SK-N-SH (cell line): ENCODE measurements around the gene TBC1D5. TPM values are rescaled to one million over a fixed set of nuclear protein-coding genes. Genes with fewer than 3 reads are reported as not detected.
"Not testable (repeated sequence)": the region's sequence is repeated elsewhere in the genome, so short reads cannot be mapped to it uniquely, and the experiment has no call there.

Experiments used
- CTCF ChIA-PET: fragments of 300-600, 350-600 bp; formaldehyde crosslinking; extraction: SDS; loops from one replicate; lab custom pipeline; 2021; lab: Yijun Ruan, JAX
- POLR2A ChIA-PET: fragments of 350-600 bp; sonication (Branson Sonifier 250); formaldehyde crosslinking; extraction: SDS; loops from one replicate; lab custom pipeline; 2020; ENCODE audit warnings: antibody characterized with exemption, inconsistent platforms; lab: Yijun Ruan, JAX
- DNase-seq: peaks from one replicate; pipeline ENCODE4 v3.0.0; 2012
- H2AFZ ChIP-seq: fragments of 200-600 bp; sonication (generic); 2 replicates; pipeline ENCODE4 v1.8.1; 2016; ENCODE audit warnings: antibody characterized with exemption, mild to moderate bottlenecking, low read depth
- H3F3A ChIP-seq: fragments of 200-600 bp; sonication (generic); replicated peaks from 2 replicates; pipeline ENCODE3; 2016; ENCODE audit warnings: antibody characterized with exemption, mild to moderate bottlenecking; ENCODE audit not compliant: insufficient read depth
- H3K27ac ChIP-seq, 2 experiments: fragments of 200-500 bp in 1 of 2; fragments of 200-600 bp in 1 of 2; sonication (Bioruptor generic) in 1 of 2; sonication (generic), shearing (Covaris generic) in 1 of 2; 2 replicates each; pipeline versions ENCODE4 v1.5.1 to v1.6.1; 2014 to 2016; ENCODE audit warnings: low read depth in 2 of 2, inconsistent platforms in 1 of 2, low read length in 1 of 2, mild to moderate bottlenecking in 1 of 2, mixed read lengths in 1 of 2
- H3K27me3 ChIP-seq: fragments of 200-600 bp; sonication (generic), shearing (Covaris generic); 2 replicates; pipeline ENCODE4 v1.6.1; 2016; ENCODE audit warnings: mixed run types; ENCODE audit not compliant: insufficient read depth
- H3K36me3 ChIP-seq, 2 experiments: fragments of 200-500 bp in 1 of 2; fragments of 200-600 bp in 1 of 2; sonication (Bioruptor generic) in 1 of 2; sonication (generic) in 1 of 2; replicated peaks in 1 of 2; 2 replicates each; pipeline versions ENCODE3 to v1.5.1; 2014 to 2016; ENCODE audit warnings: low read length in 1 of 2, mild to moderate bottlenecking in 1 of 2; ENCODE audit not compliant: insufficient read depth in 2 of 2, control insufficient read depth in 1 of 2
- H3K4me1 ChIP-seq, 2 experiments: fragments of 200-500 bp in 1 of 2; fragments of 200-600 bp in 1 of 2; sonication (Bioruptor generic) in 1 of 2; sonication (generic), shearing (Covaris generic) in 1 of 2; 2 replicates each; pipeline versions ENCODE4 v1.5.1 to v1.6.1; 2014 to 2016; ENCODE audit warnings: low read depth in 1 of 2, low read length in 1 of 2, mixed run types in 1 of 2; ENCODE audit not compliant: insufficient read depth in 2 of 2, control insufficient read depth in 1 of 2
- H3K4me2 ChIP-seq: fragments of 200-600 bp; sonication (generic), shearing (Covaris generic); 2 replicates; pipeline ENCODE4 v1.6.1; 2017; ENCODE audit warnings: mixed run types
- H3K4me3 ChIP-seq, 2 experiments: fragments of 200-500 bp in 1 of 2; fragments of 200-600 bp in 1 of 2; sonication (Bioruptor generic) in 1 of 2; sonication (generic), shearing (Covaris generic) in 1 of 2; 2 replicates each; pipeline versions ENCODE4 v1.5.1 to v1.8.1; 2014 to 2016; ENCODE audit warnings: low read depth in 2 of 2, inconsistent platforms in 1 of 2, low read length in 1 of 2, mild to moderate bottlenecking in 1 of 2, mixed read lengths in 1 of 2, moderate library complexity in 1 of 2
- H3K79me2 ChIP-seq: fragments of 200-600 bp; sonication (generic); 2 replicates; pipeline ENCODE4 v1.8.1; 2017; ENCODE audit warnings: mild to moderate bottlenecking; ENCODE audit not compliant: insufficient read depth
- H3K9ac ChIP-seq: fragments of 200-600 bp; sonication (generic); 2 replicates; pipeline ENCODE4 v1.6.1; 2017; ENCODE audit warnings: mixed run types
- H3K9me2 ChIP-seq: fragments of 200-600 bp; sonication (generic); 2 replicates; pipeline ENCODE4 v1.6.1; 2017; ENCODE audit warnings: mixed run types
- H3K9me3 ChIP-seq: fragments of 200-600 bp; sonication (generic); 2 replicates; pipeline ENCODE4 v1.6.1; 2017; ENCODE audit warnings: mixed run types, mild to moderate bottlenecking, moderate library complexity
- H4K20me1 ChIP-seq: fragments of 200-600 bp; sonication (generic); 2 replicates; pipeline ENCODE4 v1.6.1; 2017; ENCODE audit warnings: mild to moderate bottlenecking, mixed run types; ENCODE audit not compliant: insufficient read depth
- CHD2 ChIP-seq: fragments of 150-350 bp; IDR thresholded peaks from 2 replicates; pipeline ENCODE4 v1.6.1; 2018; ENCODE audit warnings: low read length; ENCODE audit not compliant: partially characterized antibody
- ELF1 ChIP-seq: IDR thresholded peaks from 2 replicates; pipeline ENCODE4 v1.4.0; 2012
- EZH2phosphoT487 ChIP-seq: fragments of 200-600 bp; sonication (generic); IDR thresholded peaks from 2 replicates; pipeline ENCODE4 v1.6.1; 2017; ENCODE audit warnings: low read depth, mixed run types, mild to moderate bottlenecking, antibody characterized with exemption, moderate library complexity, borderline replicate concordance
- FOSL2 ChIP-seq: IDR thresholded peaks from 2 replicates; pipeline ENCODE4 v1.4.0; 2012; ENCODE audit warnings: low read depth, mild to moderate bottlenecking, moderate library complexity, borderline replicate concordance
- FOXJ3 ChIP-seq: sonication (generic); formaldehyde crosslinking; IDR thresholded peaks from 2 replicates; pipeline ENCODE4 v1.5.1; 2020; ENCODE audit warnings: mild to moderate bottlenecking, missing genetic modification reagents
- FOXM1 ChIP-seq: IDR thresholded peaks from 2 replicates; pipeline ENCODE4 v1.4.0; 2012; ENCODE audit warnings: low read depth, mild to moderate bottlenecking
- MXI1 ChIP-seq: IDR thresholded peaks from 2 replicates; pipeline ENCODE4 v1.6.1; 2012; ENCODE audit warnings: mild to moderate bottlenecking, low read depth, low read length, improper control_type of control experiment
- NFIC ChIP-seq: IDR thresholded peaks from 2 replicates; pipeline ENCODE4 v1.4.0; 2012; ENCODE audit warnings: borderline replicate concordance
- NRF1 ChIP-seq: IDR thresholded peaks from 2 replicates; pipeline ENCODE4 v1.6.1; 2012; ENCODE audit warnings: low read depth, mild to moderate bottlenecking, low read length
- RAD21 ChIP-seq: IDR thresholded peaks from 2 replicates; pipeline ENCODE4 v1.6.1; 2012; ENCODE audit warnings: mild to moderate bottlenecking, low read length
- REST ChIP-seq: IDR thresholded peaks from 2 replicates; pipeline ENCODE4 v1.6.1; 2012; ENCODE audit warnings: mild to moderate bottlenecking, low read depth, low read length, moderate library complexity
- RXRA ChIP-seq: IDR thresholded peaks from 2 replicates; pipeline ENCODE4 v1.4.0; 2012; ENCODE audit warnings: low read depth, mild to moderate bottlenecking, borderline replicate concordance
- SMC3 ChIP-seq: IDR thresholded peaks from 2 replicates; pipeline ENCODE4 v1.6.1; 2012; ENCODE audit warnings: low read depth, low read length, improper control_type of control experiment
- TAF1 ChIP-seq: IDR thresholded peaks from 2 replicates; pipeline ENCODE4 v1.6.1; 2012; ENCODE audit warnings: low read depth, mild to moderate bottlenecking, low read length, moderate library complexity, borderline replicate concordance
- TCF12 ChIP-seq: IDR thresholded peaks from 2 replicates; pipeline ENCODE4 v1.4.0; 2012
- TEAD4 ChIP-seq: IDR thresholded peaks from 2 replicates; pipeline ENCODE4 v1.4.0; 2012; ENCODE audit warnings: mild to moderate bottlenecking, borderline replicate concordance; ENCODE audit not compliant: insufficient read depth
- USF2 ChIP-seq: fragments of 150-350 bp; IDR thresholded peaks from 2 replicates; pipeline ENCODE4 v1.6.1; 2017; ENCODE audit warnings: antibody characterized with exemption, low read length, low read depth, borderline replicate concordance
- WGBS: methylation state at CpG from one replicate; pipeline ENCODE4 v1.1.6; 2017; ENCODE audit warnings: low lambda C conversion rate; 5-methylcytosine and 5-hydroxymethylcytosine counted together
- polyA plus RNA-seq, 3 experiments: library from polyadenylated mRNA; depleted of rRNA; stranded (reverse); fragments of >200 nt; gene quantifications; 2 replicates each; pipeline ENCODE4 v1.2.3, GENCODE V29; 2012
- TF ChIP-seq, protein P1 (sequence below): fragments of 200-600 bp; sonication (generic); IDR thresholded peaks from 2 replicates; pipeline ENCODE4 v1.6.1; 2017; ENCODE audit warnings: antibody characterized with exemption, mild to moderate bottlenecking, moderate library complexity
- TF ChIP-seq, protein P2 (sequence below): IDR thresholded peaks from 2 replicates; pipeline ENCODE4 v1.4.0; 2012; ENCODE audit warnings: low read depth, borderline replicate concordance

TBC1D5 gene
- polyA plus RNA-seq, 1 of the 3 experiments (the other 2 are of a cell fraction), result 19.5 TPM

DNA sequence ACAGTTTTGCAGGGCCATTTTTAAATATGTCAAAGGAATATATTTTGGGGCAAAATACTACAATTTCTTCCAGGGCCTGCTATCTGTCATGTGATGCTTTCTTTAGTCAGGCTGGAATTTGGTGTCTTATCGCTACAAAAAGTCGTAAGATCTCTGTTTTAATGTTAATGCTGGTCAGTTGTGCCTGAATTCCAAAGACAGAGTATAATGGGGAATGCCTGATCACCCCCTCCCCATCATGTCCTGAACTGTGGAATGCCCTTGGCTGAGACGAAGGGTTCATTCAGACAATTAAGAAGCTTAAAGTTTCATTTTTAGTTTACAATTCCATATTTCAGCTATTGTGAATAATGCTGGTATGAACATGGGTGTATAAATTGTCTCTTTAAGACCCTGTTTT is 203.0 kb downstream of the TBC1D5 start:
- DNase-seq, result no peak
- no peaks in the 10 kb centered on the region for H3K79me2 ChIP-seq
- no peak overlapping the region for H2AFZ ChIP-seq
- H3K9me3 ChIP-seq, result no peaks in the 10 kb centered on the region
- no peak overlapping the region for H3K9ac ChIP-seq
- no peaks in the 10 kb centered on the region for H3K27me3 ChIP-seq
- H3K4me1 ChIP-seq, result no peaks in the 10 kb centered on the region; a peak in 1 of 4 replicates
- H3K4me2 ChIP-seq, result no peak overlapping the region
- CTCF ChIA-PET, result no interaction called here
- H3K4me3 ChIP-seq, result no peak overlapping the region
- TF ChIP-seq FOXJ3 (no peak), NRF1 (no peak), EZH2phosphoT487 (no peak), FOXM1 (no peak), SMC3 (no peak), TCF12 (no peak)
- H3K9me2 ChIP-seq, result no peaks in the 10 kb centered on the region
- no peaks in the 10 kb centered on the region for H3F3A ChIP-seq
- WGBS, result 92% methylated on average over 3 of the region's 3 CpGs
- POLR2A ChIA-PET, result no interaction called here
- H4K20me1 ChIP-seq, result peaks cover 3% of the 10 kb centered on the region; the same call in 1 of the 2 replicates
- H3K27ac ChIP-seq, result no peak overlapping the region
- H3K36me3 ChIP-seq, result peaks cover 0 to 8% of the 10 kb centered on the region in 2 experiments

DNA sequence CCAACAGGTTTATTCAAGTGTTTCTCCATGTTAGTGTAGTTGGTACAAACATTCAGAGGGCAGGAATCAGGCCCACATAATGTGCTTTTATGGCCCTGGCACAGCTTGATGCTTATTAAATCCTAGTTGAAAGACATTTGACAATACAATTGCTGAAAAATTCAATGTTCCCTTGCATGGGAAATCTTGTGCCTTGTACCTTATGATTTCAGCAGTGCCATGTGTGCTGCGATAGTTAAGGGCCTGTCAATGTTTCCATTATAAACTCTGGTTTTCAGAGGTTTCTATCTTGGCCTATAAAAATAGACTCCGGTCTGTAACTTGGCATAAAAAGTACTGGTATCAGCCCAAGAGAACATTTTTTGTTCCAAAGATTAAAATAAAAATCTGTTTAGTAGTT is 207.2 kb downstream of the TBC1D5 start:
- H3K79me2 ChIP-seq, result no peaks in the 10 kb centered on the region; the same call in 1 of the 2 replicates
- peaks cover 0 to 8% of the 10 kb centered on the region in 2 experiments for H3K36me3 ChIP-seq
- H3K4me1 ChIP-seq, result no peaks in the 10 kb centered on the region
- no peak overlapping the region for H2AFZ ChIP-seq
- no peak for DNase-seq
- no peaks in the 10 kb centered on the region for H3K9me2 ChIP-seq
- ChIA-PET CTCF (no interaction called here), POLR2A (no interaction called here)
- no peaks in the 10 kb centered on the region for H4K20me1 ChIP-seq
- H3F3A ChIP-seq, result no peaks in the 10 kb centered on the region
- H3K9me3 ChIP-seq, result no peaks in the 10 kb centered on the region
- H3K4me2 ChIP-seq, result no peak overlapping the region
- H3K27ac ChIP-seq, result no peak overlapping the region
- no peaks in the 10 kb centered on the region for H3K27me3 ChIP-seq
- no peak overlapping the region for H3K9ac ChIP-seq
- no peak for TF ChIP-seq FOSL2
- TF ChIP-seq FOXJ3, result no peak
- no peak for TF ChIP-seq MXI1
- TF ChIP-seq, protein P1, sequence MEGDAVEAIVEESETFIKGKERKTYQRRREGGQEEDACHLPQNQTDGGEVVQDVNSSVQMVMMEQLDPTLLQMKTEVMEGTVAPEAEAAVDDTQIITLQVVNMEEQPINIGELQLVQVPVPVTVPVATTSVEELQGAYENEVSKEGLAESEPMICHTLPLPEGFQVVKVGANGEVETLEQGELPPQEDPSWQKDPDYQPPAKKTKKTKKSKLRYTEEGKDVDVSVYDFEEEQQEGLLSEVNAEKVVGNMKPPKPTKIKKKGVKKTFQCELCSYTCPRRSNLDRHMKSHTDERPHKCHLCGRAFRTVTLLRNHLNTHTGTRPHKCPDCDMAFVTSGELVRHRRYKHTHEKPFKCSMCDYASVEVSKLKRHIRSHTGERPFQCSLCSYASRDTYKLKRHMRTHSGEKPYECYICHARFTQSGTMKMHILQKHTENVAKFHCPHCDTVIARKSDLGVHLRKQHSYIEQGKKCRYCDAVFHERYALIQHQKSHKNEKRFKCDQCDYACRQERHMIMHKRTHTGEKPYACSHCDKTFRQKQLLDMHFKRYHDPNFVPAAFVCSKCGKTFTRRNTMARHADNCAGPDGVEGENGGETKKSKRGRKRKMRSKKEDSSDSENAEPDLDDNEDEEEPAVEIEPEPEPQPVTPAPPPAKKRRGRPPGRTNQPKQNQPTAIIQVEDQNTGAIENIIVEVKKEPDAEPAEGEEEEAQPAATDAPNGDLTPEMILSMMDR, result no peak
- no peak for TF ChIP-seq ELF1
- TF ChIP-seq CHD2, result no peak
- TF ChIP-seq, protein P2, sequence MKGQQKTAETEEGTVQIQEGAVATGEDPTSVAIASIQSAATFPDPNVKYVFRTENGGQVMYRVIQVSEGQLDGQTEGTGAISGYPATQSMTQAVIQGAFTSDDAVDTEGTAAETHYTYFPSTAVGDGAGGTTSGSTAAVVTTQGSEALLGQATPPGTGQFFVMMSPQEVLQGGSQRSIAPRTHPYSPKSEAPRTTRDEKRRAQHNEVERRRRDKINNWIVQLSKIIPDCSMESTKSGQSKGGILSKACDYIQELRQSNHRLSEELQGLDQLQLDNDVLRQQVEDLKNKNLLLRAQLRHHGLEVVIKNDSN, result no peak
- no peak for TF ChIP-seq USF2
- TF ChIP-seq RAD21, result no peak
- TF ChIP-seq NFIC, result no peak
- TF ChIP-seq RXRA, result no peak
- TF ChIP-seq TAF1, result no peak
- no peak for TF ChIP-seq REST
- no peak for TF ChIP-seq FOXM1
- TF ChIP-seq TEAD4, result no peak
- no peak overlapping the region for H3K4me3 ChIP-seq
- WGBS, result 91% methylated on average over 2 of the region's 2 CpGs

- H4K20me1 ChIP-seq, H3F3A ChIP-seq, H3K27me3 ChIP-seq, DNase-seq, POLR2A ChIA-PET, H3K79me2 ChIP-seq, CTCF ChIA-PET, H2AFZ ChIP-seq, H3K9me3 ChIP-seq, H3K27ac ChIP-seq, H3K4me3 ChIP-seq, H3K4me2 ChIP-seq, H3K9me2 ChIP-seq, H3K4me1 ChIP-seq, H3K36me3 ChIP-seq, H3K9ac ChIP-seq: not testable (repeated sequence)
- 91% methylated on average over 4 of the region's 4 CpGs for WGBS
Observed at GRCh38 chr3:17532446-17532845, 210.0 kb downstream of the TBC1D5 start.
